HG02981 (cell line): Measurements from ENCODE around the gene CINP.
A peak's percentile ranks its signal among the peaks of the same experiment; 100 is the strongest.

Experiments
- ATAC-seq: cut with Tn5 transposase; IDR thresholded peaks from one replicate; pipeline ENCODE4 v1.9.1; 2021; ENCODE audit warnings: mild to moderate bottlenecking, moderate library complexity; ENCODE audit not compliant: unreplicated experiment

The CINP gene

GRCh38 chr14:102362545-102363181, at the start of gene CINP, which contains the start of gene TECPR2:
CINP (minus strand) TSS chr14:102362890; CDS start chr14:102362851, 39 bp downstream.
TECPR2 (plus strand) TSS chr14:102362941; CDS start chr14:102376722, 13,781 bp downstream.
- peak; percentile 89 for ATAC-seq

- no peak for ATAC-seq
Observed at GRCh38 chr14:102408724-102409123, 46.0 kb upstream of the CINP start.

- ATAC-seq = no peak
Observed at GRCh38 chr14:102407258-102407657, 44.6 kb upstream of the CINP start.

GRCh38 chr14:102403028-102403427, 40.3 kb upstream of the CINP start:
- ATAC-seq = no peak

- ATAC-seq = no peak
Observed at GRCh38 chr14:102396521-102396920, 33.8 kb upstream of the CINP start.

- ATAC-seq = no peak
Observed at GRCh38 chr14:102394717-102395375, 32.2 kb upstream of the CINP start.

GRCh38 chr14:102392506-102392905, 29.8 kb upstream of the CINP start:
- ATAC-seq = no peak

GRCh38 chr14:102390064-102390855, 27.6 kb upstream of the CINP start:
- ATAC-seq = no peak

GRCh38 chr14:102389246-102389645, 26.6 kb upstream of the CINP start:
- ATAC-seq = no peak

GRCh38 chr14:102387086-102387485, 24.4 kb upstream of the CINP start:
- no peak for ATAC-seq

GRCh38 chr14:102378830-102379229, 16.1 kb upstream of the CINP start:
- no peak for ATAC-seq

- no peak for ATAC-seq
Observed at GRCh38 chr14:102377696-102378095, 15.0 kb upstream of the CINP start.

- ATAC-seq = no peak
Observed at GRCh38 chr14:102375119-102375518, 12.4 kb upstream of the CINP start.

- ATAC-seq = no peak
Observed at GRCh38 chr14:102374264-102374663, 11.6 kb upstream of the CINP start.

GRCh38 chr14:102373110-102373509, 10.4 kb upstream of the CINP start:
- no peak for ATAC-seq

- ATAC-seq = no peak
Observed at GRCh38 chr14:102371361-102371760, 8.7 kb upstream of the CINP start.

GRCh38 chr14:102370305-102370809, 7.7 kb upstream of the CINP start:
- ATAC-seq = no peak

GRCh38 chr14:102363182-102363943, 673 bp upstream of the CINP start:
- ATAC-seq = peak; percentile 23

- peak; percentile 36 for ATAC-seq
Observed at GRCh38 chr14:102362084-102362483, 606 bp downstream of the CINP start.

- no peak for ATAC-seq
Observed at GRCh38 chr14:102360388-102360787, 2.3 kb downstream of the CINP start.

- ATAC-seq = no peak
Observed at GRCh38 chr14:102359341-102359740, 3.3 kb downstream of the CINP start.
